IMR-90 (cell line): ENCODE measurements around the gene CFAP92. TPM values are rescaled to one million over a fixed set of nuclear protein-coding genes. Genes with fewer than 3 reads are reported as not detected.

Experiments
- ATAC-seq: fragments of 200-7000 bp; cut with Tn5 transposase; 2 replicates; pipeline ENCODE4 v1.9.1; 2020; ENCODE audit warnings: low read depth, mild to moderate bottlenecking, moderate library complexity
- BruUV-seq: library from RNA; stranded (reverse); fragments of 400-500 nt; replicated peaks from 2 replicates; lab custom pipeline; 2021; lab: Mats Ljungman, UMichigan
- CTCF ChIA-PET: fragments of 300-600 bp; formaldehyde crosslinking; extraction: SDS; loops from one replicate; lab custom pipeline; 2021; ENCODE audit warnings: antibody characterized with exemption; lab: Yijun Ruan, JAX
- POLR2A ChIA-PET: fragments of 300-600 bp; sonication (Branson Sonifier 250); formaldehyde crosslinking; loops from one replicate; lab custom pipeline; 2022; ENCODE audit warnings: antibody characterized with exemption; ENCODE audit not compliant: unreplicated experiment; lab: Charles Lee
- DNase-seq: peaks from one replicate; pipeline ENCODE4 v3.0.0; 2013
- H2AFZ ChIP-seq: replicated peaks from 2 replicates; pipeline ENCODE3; 2013; ENCODE audit warnings: low read length, mild to moderate bottlenecking; ENCODE audit not compliant: poor library complexity
- H2AK5ac ChIP-seq: 2 replicates; pipeline ENCODE4 v1.6.1; 2013; ENCODE audit warnings: low read depth, low read length, inconsistent platforms
- H2AK9ac ChIP-seq: replicated peaks from 2 replicates; pipeline ENCODE3; 2013; ENCODE audit warnings: mild to moderate bottlenecking, low read depth, low read length, moderate library complexity; ENCODE audit not compliant: poor library complexity
- H2BK120ac ChIP-seq: 2 replicates; pipeline ENCODE4 v1.6.1; 2013; ENCODE audit warnings: low read depth, low read length, inconsistent platforms
- H2BK15ac ChIP-seq: 3 replicates; pipeline ENCODE4 v1.6.1; 2013; ENCODE audit warnings: low read depth, low read length, inconsistent platforms
- H2BK20ac ChIP-seq: 2 replicates; pipeline ENCODE4 v1.6.1; 2013; ENCODE audit warnings: low read depth, mild to moderate bottlenecking, inconsistent platforms, low read length, moderate library complexity
- H2BK5ac ChIP-seq: 2 replicates; pipeline ENCODE4 v1.6.1; 2013; ENCODE audit warnings: mild to moderate bottlenecking, low read depth, low read length, inconsistent platforms; ENCODE audit not compliant: poor library complexity, severe bottlenecking
- H3K14ac ChIP-seq: replicated peaks from 2 replicates; pipeline ENCODE4 v1.6.1; 2013; ENCODE audit warnings: low read depth, low read length, inconsistent platforms
- H3K18ac ChIP-seq: 2 replicates; pipeline ENCODE4 v1.6.1; 2013; ENCODE audit warnings: low read depth, low read length, control low read depth
- H3K23ac ChIP-seq: 2 replicates; pipeline ENCODE4 v1.6.1; 2013; ENCODE audit warnings: low read depth, low read length, inconsistent platforms
- H3K27ac ChIP-seq: 2 replicates; pipeline ENCODE4 v1.5.1; 2013; ENCODE audit warnings: mild to moderate bottlenecking, control low read depth, low read length; ENCODE audit not compliant: insufficient read depth
- H3K27me3 ChIP-seq: 2 replicates; pipeline ENCODE4 v1.6.1; 2013; ENCODE audit warnings: low read length; ENCODE audit not compliant: control insufficient read depth, insufficient read depth
- H3K36me3 ChIP-seq: 2 replicates; pipeline ENCODE4 v1.6.1; 2013; ENCODE audit warnings: low read length, mixed read lengths; ENCODE audit not compliant: control insufficient read depth, insufficient read depth
- H3K4ac ChIP-seq: 2 replicates; pipeline ENCODE4 v1.6.1; 2013; ENCODE audit warnings: low read depth, low read length, inconsistent platforms
- H3K4me1 ChIP-seq: 2 replicates; pipeline ENCODE4 v1.6.1; 2013; ENCODE audit warnings: low read length, mixed read lengths; ENCODE audit not compliant: control insufficient read depth, insufficient read depth
- H3K4me2 ChIP-seq: 2 replicates; pipeline ENCODE4 v1.6.1; 2013; ENCODE audit warnings: low read depth, mild to moderate bottlenecking, control low read depth, low read length, moderate library complexity
- H3K4me3 ChIP-seq: 2 replicates; pipeline ENCODE4 v1.5.1; 2013; ENCODE audit warnings: low read depth, mild to moderate bottlenecking, control low read depth, low read length, moderate library complexity; ENCODE audit not compliant: insufficient read depth
- H3K56ac ChIP-seq: 2 replicates; pipeline ENCODE4 v1.6.1; 2013; ENCODE audit warnings: low read length, inconsistent platforms; ENCODE audit not compliant: insufficient read depth; ENCODE audit errors: extremely low read depth
- H3K79me1 ChIP-seq, 2 experiments: 2 replicates each; pipeline ENCODE4 v1.6.1; 2013; ENCODE audit warnings: low read length in 2 of 2, inconsistent platforms in 1 of 2, low read depth in 1 of 2
- H3K9ac ChIP-seq: 2 replicates; pipeline ENCODE4 v1.6.1; 2013; ENCODE audit warnings: low read depth, low read length, control low read depth
- H3K9me1 ChIP-seq: 2 replicates; pipeline ENCODE4 v1.6.1; 2013; ENCODE audit warnings: low read length, inconsistent platforms; ENCODE audit not compliant: insufficient read depth
- H3K9me3 ChIP-seq: 2 replicates; pipeline ENCODE4 v1.6.1; 2013; ENCODE audit warnings: low read length; ENCODE audit not compliant: control insufficient read depth, insufficient read depth
- H4K20me1 ChIP-seq: 2 replicates; pipeline ENCODE4 v1.6.1; 2013; ENCODE audit warnings: low read length, inconsistent platforms; ENCODE audit not compliant: insufficient read depth
- H4K5ac ChIP-seq: 2 replicates; pipeline ENCODE4 v1.6.1; 2013; ENCODE audit warnings: mild to moderate bottlenecking, low read depth, low read length, control low read depth
- H4K8ac ChIP-seq, 2 experiments: 2 replicates each; pipeline ENCODE4 v1.6.1; 2013; ENCODE audit warnings: low read depth in 2 of 2, low read length in 2 of 2, control low read depth in 1 of 2, inconsistent platforms in 1 of 2
- H4K91ac ChIP-seq: 2 replicates; pipeline ENCODE4 v1.6.1; 2013; ENCODE audit warnings: low read depth, low read length, inconsistent platforms; ENCODE audit not compliant: insufficient read depth
- BHLHE40 ChIP-seq: fragments of 150-350 bp; IDR thresholded peaks from 2 replicates; pipeline ENCODE4 v1.6.1; 2016; ENCODE audit warnings: mild to moderate bottlenecking, low read depth, low read length
- CEBPB ChIP-seq: IDR thresholded peaks from 2 replicates; pipeline ENCODE4 v1.6.1; 2012; ENCODE audit warnings: low read depth, low read length, improper control_type of control experiment
- CHD1 ChIP-seq: IDR thresholded peaks from 2 replicates; pipeline ENCODE4 v1.6.1; 2012; ENCODE audit warnings: low read depth, low read length, improper control_type of control experiment
- ELK1 ChIP-seq: fragments of 150-350 bp; IDR thresholded peaks from 2 replicates; pipeline ENCODE4 v1.6.1; 2016; ENCODE audit warnings: low read depth, mild to moderate bottlenecking, low read length, moderate library complexity, borderline replicate concordance
- MAFK ChIP-seq: IDR thresholded peaks from 2 replicates; pipeline ENCODE4 v1.6.1; 2012; ENCODE audit warnings: low read depth, low read length, improper control_type of control experiment
- MAZ ChIP-seq: IDR thresholded peaks from 2 replicates; pipeline ENCODE4 v1.6.1; 2012; ENCODE audit warnings: low read depth, mild to moderate bottlenecking, low read length, improper control_type of control experiment, moderate library complexity, borderline replicate concordance
- MXI1 ChIP-seq: IDR thresholded peaks from 2 replicates; pipeline ENCODE4 v1.6.1; 2012; ENCODE audit warnings: low read depth, mild to moderate bottlenecking, low read length, moderate library complexity, borderline replicate concordance
- NFE2L2 ChIP-seq: fragments of 150-350 bp; IDR thresholded peaks from 2 replicates; pipeline ENCODE4 v1.6.1; 2016; ENCODE audit warnings: low read depth, mild to moderate bottlenecking, low read length
- RAD21 ChIP-seq: IDR thresholded peaks from 2 replicates; pipeline ENCODE4 v1.6.1; 2012; ENCODE audit warnings: low read length, improper control_type of control experiment
- RCOR1 ChIP-seq: IDR thresholded peaks from 2 replicates; pipeline ENCODE4 v1.6.1; 2012; ENCODE audit warnings: mild to moderate bottlenecking, low read length, improper control_type of control experiment; ENCODE audit not compliant: insufficient replicate concordance
- RFX5 ChIP-seq: IDR thresholded peaks from 2 replicates; pipeline ENCODE4 v1.8.0; 2012; ENCODE audit warnings: low read depth, mild to moderate bottlenecking, low read length, moderate library complexity
- SMC3 ChIP-seq: fragments of 150-350 bp; IDR thresholded peaks from 2 replicates; pipeline ENCODE4 v1.6.1; 2016; ENCODE audit warnings: low read depth, mild to moderate bottlenecking, antibody characterized with exemption, low read length, moderate library complexity
- WGBS, 2 experiments: methylation state at CpG; one replicate each; pipeline versions ENCODE4 v1.1.5 to v1.1.7; 2013; ENCODE audit warnings: missing lambda C conversion rate in 2 of 2; ENCODE audit not compliant: insufficient read length in 1 of 2; ENCODE audit errors: extremely low coverage in 2 of 2; 5-methylcytosine and 5-hydroxymethylcytosine counted together
- dilution Hi-C: fragments of 300-500 bp; cut with HindIII; formaldehyde crosslinking; loops from one replicate; pipeline ENCODE4 v1.14.3; 2018; ENCODE audit warnings: low sequenced_read_pairs; ENCODE audit not compliant: unreplicated experiment
- in situ Hi-C: fragments of 300-500 bp; cut with MboI; formaldehyde crosslinking; loops from 3 replicates; pipeline ENCODE4 v1.14.3; 2019; ENCODE audit warnings: low sequenced_read_pairs, inconsistent platforms, mixed read lengths
- intact Hi-C: fragments of 100-400 bp; cut with micrococcal nuclease; formaldehyde crosslinking; loops from 2 replicates; pipeline ENCODE4 v1.10.0; 2022
- polyA plus RNA-seq, 3 experiments: library from polyadenylated mRNA; depleted of rRNA; stranded (reverse); fragments of >200 nt; gene quantifications; 2 replicates each; pipeline ENCODE4 v1.2.3, GENCODE V29; 2012; ENCODE audit warnings: low replicate concordance in 1 of 3
- total RNA-seq: library from RNA; depleted of rRNA; stranded (reverse); fragments of >200 nt; gene quantifications from 2 replicates; pipeline ENCODE4 v1.2.3, GENCODE V29; 2012

Gene CFAP92
- total and polyA plus RNA-seq, 2 of the 4 experiments (the other 2 are of a cell fraction), result not detected

GRCh38 chr3:129037093-129037419, 43.2 kb upstream of the CFAP92 start (continued):
- no peak for TF ChIP-seq NFE2L2
- no peak for TF ChIP-seq RFX5
- TF ChIP-seq MXI1, result no peak
- no peak for TF ChIP-seq RCOR1
- TF ChIP-seq CHD1, result no peak
- TF ChIP-seq SMC3, result no peak

DNA sequence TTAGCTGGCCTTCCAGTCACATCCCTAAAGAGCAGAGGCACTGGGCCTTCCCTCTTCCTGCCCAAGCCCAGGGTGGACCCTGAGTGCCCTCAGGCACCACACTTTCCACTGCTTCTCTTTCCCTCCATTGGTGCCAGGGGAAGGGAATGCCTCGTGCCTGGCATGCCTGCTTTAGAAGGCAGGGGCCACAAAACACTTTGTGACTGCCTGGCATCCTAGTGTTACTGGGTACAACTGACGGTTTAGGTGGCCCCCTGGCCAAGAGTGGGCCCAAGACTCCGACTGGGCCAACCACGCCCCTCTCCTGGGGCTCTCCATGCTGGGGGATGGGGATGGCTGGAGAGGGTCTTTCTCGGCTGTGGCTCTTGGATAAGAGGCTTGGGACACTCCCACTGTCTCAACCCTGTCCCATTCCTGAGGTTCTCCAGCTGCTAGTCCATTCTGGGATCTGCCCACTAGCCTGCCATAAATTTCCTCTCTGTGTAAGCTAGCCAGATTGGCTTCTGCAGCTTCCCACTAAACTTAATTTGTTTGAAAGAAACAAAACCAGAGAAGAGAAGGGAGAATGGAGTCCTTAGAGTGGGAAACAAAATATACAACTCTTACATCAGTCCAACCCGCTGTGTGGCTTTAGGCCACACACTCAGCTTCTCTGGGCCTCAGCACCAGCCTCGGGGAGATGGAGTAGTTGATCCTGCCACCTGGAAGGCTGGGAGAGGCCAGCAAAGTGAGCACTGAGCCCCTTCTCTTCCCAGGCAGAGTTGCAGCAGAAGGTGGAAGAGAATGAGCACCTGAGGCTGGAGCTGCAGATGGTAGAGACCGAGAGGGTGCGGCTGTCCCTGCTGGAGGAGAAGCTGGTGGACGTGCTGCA, 42.6 kb upstream of the CFAP92 start:
- no peak overlapping the region for H2BK20ac ChIP-seq
- no peak overlapping the region for H2BK5ac ChIP-seq
- in situ Hi-C loops, result no loop called here
- no TSS peak for BruUV-seq
- intact Hi-C loops, result no loop called here
- 40% methylated on average over 1 of the region's 10 CpGs; no CpG with 5 or more reads in 1 of the 2 experiments for WGBS, 2 experiments
- H2AFZ ChIP-seq, result no peak overlapping the region
- ChIA-PET CTCF (no interaction called here), POLR2A (no interaction called here)
- H4K20me1 ChIP-seq, result peaks cover 5% of the 10 kb centered on the region; the same call in 1 of the 2 replicates
- H3K9me1 ChIP-seq, result no peaks in the 10 kb centered on the region
- H3K9ac ChIP-seq, result no peak overlapping the region
- H3K79me1 ChIP-seq, result no peaks in the 10 kb centered on the region
- no peak overlapping the region for H3K18ac ChIP-seq
- TF ChIP-seq ELK1 (no peak), MAZ (no peak), RFX5 (no peak), MXI1 (no peak), RAD21 (no peak), RCOR1 (no peak), BHLHE40 (no peak), MAFK (no peak), CEBPB (no peak)
- no peak overlapping the region for H3K4me2 ChIP-seq
- no peak overlapping the region for H4K8ac ChIP-seq
- H3K27me3 ChIP-seq, result peaks cover 46% of the 10 kb centered on the region
- H3K14ac ChIP-seq, result no peak overlapping the region
- no peak overlapping the region for H2AK5ac ChIP-seq
- ATAC-seq, result no peak
- no peak overlapping the region for H3K56ac ChIP-seq
- H3K27ac ChIP-seq, result no peak overlapping the region
- H4K5ac ChIP-seq, result no peak overlapping the region
- DNase-seq, result no peak
- no peaks in the 10 kb centered on the region for H3K36me3 ChIP-seq
- H4K91ac ChIP-seq, result no peak overlapping the region
- no peak overlapping the region for H2AK9ac ChIP-seq
- no peak overlapping the region for H3K4me3 ChIP-seq
- no peak overlapping the region for H3K4ac ChIP-seq
- no peak overlapping the region for H3K23ac ChIP-seq
- dilution Hi-C loops, result no loop called here
- H3K9me3 ChIP-seq, result no peaks in the 10 kb centered on the region
- peaks cover 2% of the 10 kb centered on the region; the same call in 1 of the 2 replicates for H3K4me1 ChIP-seq
- no peak overlapping the region for H2BK15ac ChIP-seq
- H2BK120ac ChIP-seq, result no peak overlapping the region
